Cardiac septum (tissue), 1 donor: Measurements from ENCODE around the gene SHISAL1. TPM values are rescaled to one million over a fixed set of nuclear protein-coding genes. Genes with fewer than 3 reads are reported as not detected.

Experiments
- DNase-seq: peaks from one replicate; pipeline ENCODE4 v3.0.0-alpha.2; 2020; ENCODE audit warnings: low spot score
- intact Hi-C: fragments of 100-400 bp; cut with DNase I; formaldehyde crosslinking; loops from one replicate; pipeline ENCODE4 v1.14.0; 2022
- total RNA-seq: library from RNA; stranded (reverse); fragmentation: NEBNext Ultra II Directional; extraction: Animal tissue kit (Norgen Biotek cat#: 25700); gene quantifications from one replicate; pipeline ENCODE4 v1.2.1, GENCODE V29; 2021
- donor health status: DM: no; HTN: no; CAD: no.

Gene SHISAL1
- total RNA-seq, 1 donor from 2014 or later: 0.70 TPM

DNA sequence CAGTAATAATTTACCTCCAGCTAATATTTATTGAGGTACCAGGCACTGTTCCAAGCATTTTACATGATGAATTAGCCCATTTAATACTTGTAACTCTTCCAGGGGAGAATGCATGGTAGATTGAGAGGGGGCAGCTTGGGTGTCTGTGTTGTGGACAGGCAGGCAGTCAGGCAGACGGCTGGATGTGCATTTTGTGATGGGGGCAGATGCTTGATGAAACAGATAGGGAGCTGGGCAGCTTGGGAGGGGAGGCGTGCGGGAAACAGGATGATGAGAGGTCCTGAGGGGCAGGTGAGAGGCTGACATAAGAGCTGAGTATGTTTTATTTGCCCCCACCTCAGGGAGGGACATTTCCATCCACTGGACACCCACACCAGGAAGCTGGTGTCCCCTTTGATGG lies 33.1 kb upstream of the SHISAL1 start:
- DNase-seq: no peak
- intact Hi-C loops: no loop called here

DNA sequence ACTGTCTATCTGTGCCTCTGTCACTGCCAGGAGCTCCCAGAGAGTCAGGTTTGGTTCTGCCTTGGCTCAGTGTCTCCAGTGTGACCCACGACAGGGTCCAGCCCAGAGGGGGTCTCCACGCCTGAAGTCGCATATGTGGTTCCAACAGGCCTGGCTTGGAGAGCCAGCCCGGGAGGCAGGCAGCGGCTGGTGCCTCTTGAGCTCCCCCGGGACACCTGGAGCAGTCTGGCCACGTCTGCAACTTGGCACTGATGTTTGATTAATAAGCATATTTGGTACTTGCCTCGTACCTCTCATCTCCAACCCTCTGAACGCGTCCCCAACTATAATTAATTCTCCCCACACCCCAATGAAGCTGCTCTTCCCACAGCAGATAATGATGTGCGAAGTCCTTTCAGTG lies 31.7 kb upstream of the SHISAL1 start:
- intact Hi-C loops: no loop called here
- DNase-seq: no peak

DNA sequence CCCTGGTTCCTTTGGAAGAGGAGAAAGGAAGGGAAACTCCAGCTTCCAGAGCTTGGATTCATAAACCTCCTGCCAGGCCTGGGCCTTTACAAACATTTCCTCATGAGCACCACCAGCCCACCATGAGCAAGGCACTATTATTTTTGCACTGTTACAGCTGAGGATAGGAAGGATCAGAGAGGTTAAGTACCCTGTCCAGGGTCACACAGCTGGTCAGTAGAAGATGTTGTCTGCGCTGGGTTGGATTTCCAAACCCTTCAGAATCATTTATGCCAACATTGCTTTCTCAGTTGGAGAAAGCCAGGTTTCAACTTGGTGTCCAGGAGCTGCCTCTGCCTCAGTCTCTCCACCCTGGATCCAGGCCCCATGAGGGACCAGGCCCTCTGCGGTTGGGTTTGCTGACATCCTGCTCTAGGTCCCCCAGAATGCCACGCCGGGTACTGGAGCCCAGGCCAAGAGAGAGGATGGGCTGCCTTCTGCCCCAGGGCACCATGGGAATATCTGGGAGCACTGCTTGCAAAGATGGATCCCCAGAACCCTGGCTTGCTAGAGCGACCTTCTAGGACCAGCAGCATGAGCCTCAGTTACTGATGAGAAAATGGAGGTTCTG lies 29.7 kb upstream of the SHISAL1 start:
- intact Hi-C loops: no loop called here
- no peak for DNase-seq

DNA sequence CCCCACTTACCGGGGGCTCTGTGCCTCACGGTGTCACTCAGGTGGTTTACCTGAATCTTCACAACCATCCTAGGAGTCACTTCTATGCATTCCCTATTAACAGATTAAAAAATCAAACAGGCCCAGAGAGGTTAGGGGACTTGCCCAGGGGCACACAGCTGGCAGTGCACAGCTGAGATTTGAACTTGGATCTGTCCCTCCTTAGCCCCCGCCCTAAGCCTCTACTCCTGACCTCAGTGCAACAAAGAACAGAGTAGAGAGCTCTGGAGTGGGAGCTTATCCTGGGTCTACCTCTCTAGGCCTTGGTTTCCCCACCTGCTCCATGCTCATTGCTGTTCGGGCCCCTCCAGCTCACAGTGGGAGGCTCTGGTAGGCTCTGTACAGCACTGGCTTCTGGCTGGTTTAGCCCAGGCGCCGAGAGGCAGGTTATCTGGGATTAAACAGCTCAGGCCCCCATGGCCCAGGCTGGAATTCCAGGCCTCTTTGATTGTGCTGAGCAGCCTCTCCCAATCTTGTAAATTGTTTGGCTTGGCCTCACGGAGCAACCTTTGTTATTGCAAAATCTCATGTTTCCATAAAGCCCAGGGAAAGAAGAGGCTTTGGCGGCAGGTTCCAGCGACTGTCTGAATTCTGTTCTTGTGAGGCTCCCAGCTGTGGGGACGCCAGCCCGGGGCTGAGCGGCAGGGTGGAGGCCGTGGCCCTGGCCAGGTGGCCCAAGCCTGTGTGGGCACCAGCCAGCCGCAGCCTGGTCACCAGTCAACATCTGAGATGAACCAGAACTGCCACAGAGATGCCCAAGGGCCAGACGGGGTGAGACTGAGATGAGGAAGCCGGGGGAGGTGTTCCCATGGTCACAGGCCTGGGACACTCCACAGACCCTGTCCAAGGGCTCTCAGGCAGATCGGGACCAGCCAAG lies 28.9 kb upstream of the SHISAL1 start:
- DNase-seq: no peak
- intact Hi-C loops: no loop called here

DNA sequence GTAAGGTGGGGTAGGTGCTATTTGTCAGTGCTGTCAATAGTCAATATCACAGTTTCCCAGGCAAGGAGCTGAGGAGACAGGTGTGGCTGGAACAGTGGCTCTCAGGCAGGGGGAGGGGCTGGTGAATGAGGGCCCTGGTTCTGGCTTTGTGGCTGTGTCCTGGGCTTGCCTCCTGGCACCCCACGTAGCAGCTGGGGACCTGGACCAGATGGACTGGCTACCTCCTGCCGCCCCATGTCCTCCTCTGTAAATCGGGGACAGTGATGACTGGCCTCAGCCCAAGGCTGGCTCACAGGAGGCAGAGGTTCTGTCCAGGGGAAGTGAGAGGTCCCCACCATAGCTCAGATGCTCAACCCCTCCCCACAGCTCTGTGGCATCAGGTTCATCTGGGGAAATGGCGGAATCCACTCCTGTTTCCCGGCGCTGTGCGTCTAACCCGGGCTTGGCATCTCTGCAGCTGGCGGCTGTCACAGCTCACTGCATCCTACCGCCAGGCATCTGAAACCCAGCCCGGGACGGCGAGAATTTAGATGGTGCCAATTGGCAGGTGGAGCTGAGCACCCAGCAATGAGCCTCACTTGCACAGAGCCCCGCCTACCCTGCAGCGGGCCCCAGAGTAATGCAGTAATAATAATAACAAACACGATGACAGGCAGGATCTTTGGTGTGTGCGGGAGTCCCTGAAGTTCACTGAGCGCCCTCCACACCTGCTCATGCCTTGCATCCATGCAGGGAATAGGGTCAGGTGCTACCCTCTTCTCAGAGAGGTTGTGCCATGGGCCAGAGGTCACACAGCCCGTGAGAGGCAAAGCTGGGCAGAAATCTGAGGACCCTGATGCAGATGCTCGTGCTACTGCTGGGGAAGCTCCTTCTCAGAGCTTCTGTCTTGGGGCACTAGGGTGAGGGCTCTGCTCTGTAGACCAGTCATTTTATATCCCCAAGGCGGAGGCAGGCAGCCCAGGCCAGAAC lies 27.8 kb upstream of the SHISAL1 start:
- DNase-seq: no peak
- intact Hi-C loops: no loop called here

DNA sequence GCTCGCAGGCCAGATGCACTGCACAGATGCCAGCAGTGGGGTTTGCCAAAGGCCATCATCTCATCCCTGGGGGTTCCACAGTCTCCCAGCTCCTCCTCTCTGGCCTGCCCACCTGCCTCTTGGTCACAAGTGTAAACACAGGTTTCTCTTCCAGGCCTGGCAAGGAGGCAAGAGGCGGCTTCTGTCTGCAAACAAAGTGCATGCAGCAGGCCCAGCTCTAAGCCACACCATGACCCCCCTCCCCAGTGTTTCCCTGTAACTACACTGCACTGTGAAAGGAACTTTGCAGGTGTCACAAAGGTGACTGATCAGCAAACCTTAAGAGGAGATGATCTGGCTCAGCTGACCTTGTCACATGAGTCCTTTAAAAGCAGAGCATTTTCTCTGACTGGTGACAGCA lies 26.2 kb upstream of the SHISAL1 start:
- no peak for DNase-seq
- intact Hi-C loops: loop anchor here (10.0 kb wide), 1 partner anchor 286 kb away; no protein-coding TSS in a partner anchor

DNA sequence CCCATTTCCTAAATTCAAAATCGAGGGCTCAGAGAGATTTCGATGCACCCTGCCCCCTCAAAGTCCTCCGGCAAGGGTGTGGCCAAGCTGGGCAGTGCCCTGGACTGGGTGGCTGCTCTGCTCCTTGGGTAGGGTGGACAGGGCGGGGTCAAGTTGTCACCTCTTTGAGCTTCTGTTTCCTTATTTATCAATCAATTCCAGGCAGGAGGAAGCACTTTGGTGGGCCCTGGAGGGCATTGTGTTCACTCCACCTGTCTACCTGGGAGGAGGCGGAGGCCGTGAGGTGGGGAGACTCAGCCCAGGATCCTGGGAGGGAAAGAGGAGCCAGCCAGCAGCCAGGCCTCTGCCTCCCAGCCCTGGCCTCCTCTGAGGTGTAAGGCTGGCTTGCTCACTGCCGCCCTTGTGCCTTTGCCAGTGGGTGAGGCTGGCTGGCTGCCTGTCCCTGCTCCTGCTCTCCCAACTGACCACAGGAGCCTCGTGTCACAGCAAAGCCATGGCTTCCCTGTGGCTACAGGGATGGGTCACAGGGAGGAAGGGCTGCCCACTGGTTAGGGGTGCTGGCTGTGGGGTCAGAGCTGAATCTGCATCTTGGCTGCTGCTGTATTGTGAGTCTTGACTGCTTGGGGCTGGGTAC lies 25.5 kb upstream of the SHISAL1 start:
- intact Hi-C loops: loop anchor here (10.0 kb wide), 1 partner anchor 287 kb away; no protein-coding TSS in a partner anchor
- no peak for DNase-seq

DNA sequence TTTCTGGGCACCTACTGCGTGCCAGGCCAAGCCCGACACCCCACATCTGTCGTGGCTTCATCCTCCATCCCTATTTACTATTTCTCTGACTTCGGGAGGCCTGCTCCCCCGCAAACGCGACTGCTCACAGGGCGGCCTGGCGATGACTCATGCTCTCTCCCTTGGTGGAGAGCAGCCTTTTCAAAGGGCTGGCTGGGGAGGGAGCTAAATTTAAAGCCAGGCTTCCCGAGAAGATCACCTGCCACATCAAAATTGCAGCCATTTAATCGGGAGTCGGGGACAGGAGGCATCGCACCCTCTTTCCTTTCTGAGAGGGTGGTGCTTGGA lies 24.9 kb upstream of the SHISAL1 start:
- intact Hi-C loops: loop anchor here (10.0 kb wide), 1 partner anchor 287 kb away; no protein-coding TSS in a partner anchor
- DNase-seq: peak; percentile 81

DNA sequence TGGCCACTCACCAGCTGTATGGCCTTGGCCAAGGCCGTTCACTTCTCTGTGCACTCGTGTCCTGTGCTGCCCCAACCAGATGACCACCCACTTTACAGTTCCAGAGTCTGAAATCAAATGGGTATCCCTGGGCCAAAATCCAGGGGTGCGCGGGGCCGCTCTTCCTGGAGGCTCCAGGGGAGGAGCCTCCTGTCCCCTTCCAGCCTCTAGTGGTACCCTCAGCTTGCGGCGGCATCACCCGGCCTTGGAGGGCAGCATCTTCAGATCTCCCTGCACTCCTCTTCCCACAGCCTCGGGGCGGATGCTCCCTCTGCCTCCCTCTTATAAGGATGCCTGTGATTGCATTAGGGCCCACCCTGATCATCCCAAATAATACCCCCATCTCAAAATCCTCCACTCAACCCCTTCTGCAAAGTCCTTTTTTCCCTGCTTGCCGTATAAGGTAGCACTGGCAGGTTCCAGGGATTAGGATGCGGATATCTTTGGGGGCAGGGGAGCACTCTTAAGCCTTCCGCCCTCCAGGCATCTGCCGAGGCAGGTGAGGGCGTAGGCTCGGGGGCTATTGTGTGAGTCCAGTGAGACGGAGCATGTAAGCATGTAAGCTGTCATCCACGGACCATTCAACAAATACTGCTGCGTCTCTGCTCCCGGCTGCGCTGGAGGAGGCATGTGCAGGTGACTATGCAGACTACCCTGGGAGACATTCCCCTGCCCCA lies 24.4 kb upstream of the SHISAL1 start:
- intact Hi-C loops: loop anchor here (10.0 kb wide), 1 partner anchor 288 kb away; no protein-coding TSS in a partner anchor
- no peak for DNase-seq

DNA sequence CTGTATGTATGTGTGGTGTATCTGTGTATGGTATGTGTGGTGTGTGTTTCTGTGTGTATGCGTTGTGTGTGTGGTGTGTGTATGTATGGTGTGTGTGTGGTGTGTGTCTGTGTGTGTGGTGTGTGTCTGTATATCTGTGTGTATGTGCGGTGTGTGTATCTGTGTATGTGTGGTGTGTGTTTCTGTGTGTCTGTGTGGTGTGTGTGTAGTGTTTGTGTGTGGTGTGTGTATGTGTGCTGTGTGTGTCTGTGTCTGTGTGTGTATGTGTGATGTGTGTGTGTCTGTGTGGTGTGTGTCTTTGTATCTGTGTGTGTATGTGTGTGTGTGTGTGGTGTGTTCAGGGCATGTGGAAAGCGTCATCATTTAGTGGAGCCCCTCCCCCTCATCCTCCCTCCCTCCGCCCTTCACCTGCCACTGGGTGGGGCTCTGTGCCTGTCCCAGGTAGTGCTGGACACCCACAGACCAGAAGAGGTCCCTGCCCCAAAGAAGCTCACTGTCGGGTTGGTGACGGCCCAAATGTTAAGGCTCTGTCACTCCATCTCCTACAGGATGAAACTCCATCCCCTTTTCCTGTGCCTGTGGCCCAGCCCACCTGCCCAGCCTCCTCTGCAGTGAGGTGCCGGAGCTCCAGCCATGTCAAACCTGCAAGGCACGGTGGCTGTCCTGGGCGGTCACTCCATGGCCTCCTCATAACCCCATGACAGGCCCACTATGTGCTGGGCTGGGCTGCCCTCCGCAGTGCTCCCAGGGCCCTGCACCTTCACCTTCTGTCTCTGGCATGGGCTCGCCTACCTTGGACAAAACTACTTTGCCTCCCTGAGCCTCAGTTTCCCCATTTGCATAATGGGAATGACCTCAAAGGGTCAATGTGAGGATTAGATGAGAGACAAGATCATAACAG lies 23.4 kb upstream of the SHISAL1 start:
- DNase-seq: no peak
- intact Hi-C loops: loop anchor here (10.0 kb wide), 1 partner anchor 289 kb away; no protein-coding TSS in a partner anchor

DNA sequence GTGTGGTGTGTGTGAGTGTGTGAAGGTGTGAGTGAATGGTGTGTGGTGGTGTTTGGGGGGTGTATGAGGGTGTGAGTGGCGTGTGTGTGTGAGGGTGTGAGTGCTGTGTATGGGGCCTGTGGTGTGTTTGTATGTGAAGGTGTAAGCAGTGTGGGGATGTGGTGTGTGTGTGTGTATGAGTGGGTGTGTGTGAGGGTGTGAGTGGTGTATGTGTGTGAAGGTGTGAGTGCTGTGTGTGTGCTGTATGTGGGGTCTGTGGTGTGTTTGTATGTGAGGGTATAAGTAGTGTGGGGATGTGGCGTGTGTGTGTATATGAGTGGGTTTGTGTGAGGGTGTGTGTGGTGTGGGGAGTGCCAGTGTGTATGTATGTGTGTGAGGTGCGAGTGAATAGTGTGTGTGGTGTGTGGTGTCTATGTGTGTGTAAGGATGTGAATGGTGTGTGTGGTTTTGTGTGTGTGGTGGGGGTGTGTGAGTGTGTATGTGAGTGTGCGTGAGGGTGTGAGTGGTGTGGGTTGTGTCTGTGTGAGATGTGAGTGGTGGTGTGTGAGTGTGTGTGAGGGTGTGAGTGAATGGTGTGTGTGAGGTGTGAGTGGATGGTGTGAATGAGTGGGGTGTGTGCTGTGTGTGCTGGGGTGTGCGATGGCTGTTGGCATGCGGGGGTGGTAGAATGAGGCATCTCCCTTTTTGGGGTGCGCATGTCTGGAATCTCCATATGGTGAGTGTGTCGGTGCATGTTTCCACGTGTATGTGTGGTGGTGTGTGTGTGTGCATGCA lies 22.5 kb upstream of the SHISAL1 start:
- intact Hi-C loops: loop anchor here (10.0 kb wide), 1 partner anchor 290 kb away; no protein-coding TSS in a partner anchor
- DNase-seq: no peak

DNA sequence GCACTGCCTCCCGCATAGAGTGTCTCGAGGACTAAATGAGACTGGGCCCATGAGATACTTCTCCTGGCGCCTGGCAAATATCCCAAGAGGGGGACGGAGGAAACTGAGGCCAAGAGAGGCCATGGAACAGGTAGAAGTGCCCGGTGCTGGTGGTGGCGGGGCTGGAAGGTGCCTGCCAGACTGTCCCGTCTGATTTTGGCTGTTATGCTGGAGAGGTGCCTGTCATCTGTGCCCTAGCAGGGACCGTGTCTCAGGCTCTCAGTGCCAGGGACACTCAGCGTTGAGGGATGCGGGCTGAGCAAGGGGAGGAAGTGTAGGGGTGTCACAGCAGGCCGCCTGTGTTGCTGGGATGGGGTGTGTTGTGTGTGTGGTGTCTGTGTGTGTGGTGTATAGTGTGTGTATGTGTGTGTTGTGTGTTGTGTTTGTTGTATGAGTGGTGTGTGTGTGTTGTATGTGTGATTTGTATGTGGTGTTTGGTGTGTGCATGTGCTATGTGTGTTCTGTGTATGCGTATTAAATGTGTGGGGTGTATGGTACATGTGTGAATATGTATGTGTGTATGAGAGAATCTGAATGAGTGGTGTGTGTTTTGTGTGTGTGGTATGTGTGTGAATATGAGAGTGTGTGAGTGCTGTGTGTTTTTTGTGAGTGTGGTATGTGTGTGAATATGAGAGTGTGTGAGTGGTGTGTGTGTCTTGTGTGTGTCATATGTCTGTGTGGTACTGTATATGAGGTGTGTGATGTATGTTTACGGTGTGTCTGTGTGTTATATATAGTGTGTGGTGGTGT lies 21.3 kb upstream of the SHISAL1 start:
- intact Hi-C loops: loop anchor here (10.0 kb wide), 1 partner anchor 291 kb away; no protein-coding TSS in a partner anchor
- DNase-seq: no peak

DNA sequence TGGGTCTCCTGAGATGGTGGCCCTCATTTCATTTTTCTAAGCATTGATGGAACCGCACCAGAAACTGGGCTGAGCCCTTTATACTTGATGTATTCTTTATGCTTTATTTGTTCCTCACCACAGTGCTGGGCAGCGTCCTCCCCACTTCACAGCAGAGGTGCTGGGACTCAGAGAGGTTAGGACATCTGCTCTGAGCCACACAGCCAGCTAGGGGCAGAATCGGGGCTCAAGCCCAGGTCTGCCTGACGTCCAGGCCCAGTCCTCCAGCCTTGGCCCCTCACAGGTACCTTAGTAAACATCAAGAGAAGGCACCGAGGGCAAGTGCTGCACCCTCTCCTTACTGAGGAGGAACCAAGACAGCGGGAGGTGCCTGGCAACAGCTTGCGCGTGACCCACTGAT lies 20.2 kb upstream of the SHISAL1 start:
- DNase-seq: no peak
- intact Hi-C loops: loop anchor here (10.0 kb wide), 1 partner anchor 292 kb away; no protein-coding TSS in a partner anchor

DNA sequence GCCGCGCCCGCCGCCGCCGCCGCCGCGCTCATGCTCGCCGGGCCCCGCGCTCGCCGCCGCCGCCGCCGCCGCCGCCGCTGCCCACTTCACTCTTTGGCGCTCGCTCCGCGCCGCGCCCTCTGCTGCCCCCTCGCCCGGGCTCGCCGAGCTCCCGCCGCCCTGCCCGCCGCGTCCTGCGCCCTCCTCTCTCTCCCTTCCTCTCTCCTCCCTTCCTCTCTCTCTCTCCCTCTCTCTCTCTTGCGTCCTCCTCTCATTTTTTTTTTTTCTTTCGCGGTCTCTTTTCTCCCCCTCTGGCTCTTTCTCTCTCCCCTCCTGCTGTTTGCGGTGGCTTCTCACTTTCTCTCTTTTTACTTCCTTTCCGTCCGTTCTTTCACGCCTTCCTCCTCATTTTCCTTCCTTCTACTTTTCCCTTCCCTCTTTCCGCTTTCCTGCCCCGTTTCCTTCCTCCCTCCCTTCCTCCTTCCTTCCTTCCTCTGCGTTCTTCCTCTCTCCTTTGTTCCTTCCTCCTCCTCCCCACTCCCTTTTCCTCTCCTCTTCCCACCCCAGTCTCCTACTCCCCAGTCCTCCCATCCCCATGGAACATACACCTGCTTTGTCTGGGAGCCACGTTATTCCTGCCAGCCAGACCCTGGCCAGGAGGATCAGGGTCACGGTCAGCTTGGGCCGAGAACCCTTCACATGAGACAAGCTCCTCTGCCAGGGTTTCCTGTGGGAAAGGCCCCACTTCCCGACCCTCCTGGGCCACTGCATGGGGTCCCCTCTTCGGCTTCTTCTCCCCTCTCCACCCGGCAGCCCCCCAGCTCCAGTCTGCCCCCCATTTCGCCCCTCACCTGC lies 19.3 kb upstream of the SHISAL1 start:
- intact Hi-C loops: loop anchor here (10.0 kb wide), 1 partner anchor 293 kb away; no protein-coding TSS in a partner anchor
- no peak for DNase-seq
